ENCODE data around the gene LSS. TPM values are rescaled to one million over a fixed set of nuclear protein-coding genes. Genes with fewer than 3 reads are reported as not detected.

Gene LSS
- total and polyA plus RNA-seq, 2 of the 4 experiments (the other 2 are of a cell fraction): 43.4 to 58.1 TPM

- Histone ChIP-seq H4K5ac (ENCODE audit: low read depth, low read length) (no peak overlapping the region), H4K91ac (ENCODE audit: insufficient read depth, low read depth, low read length) (no peak overlapping the region), H4K20me1 (ENCODE audit: insufficient read depth, low read length) (no peaks in the 10 kb centered on the region), H2BK120ac (ENCODE audit: low read depth, low read length) (no peak overlapping the region), H2BK15ac (ENCODE audit: low read depth, low read length) (no peak overlapping the region), H4K8ac (ENCODE audit: low read depth in 2 of 2, low read length in 2 of 2) (no peak overlapping the region), H2AK5ac (ENCODE audit: low read depth, low read length) (no peak overlapping the region), H3K9me3 (ENCODE audit: control insufficient read depth, insufficient read depth, low read length) (no peaks in the 10 kb centered on the region), H3K4me2 (ENCODE audit: low read depth, low read length) (no peak overlapping the region), H3K9ac (ENCODE audit: low read depth, low read length) (no peak overlapping the region), H3K14ac (replicated peaks; ENCODE audit: low read depth, low read length) (no peak overlapping the region), H3K4me1 (ENCODE audit: control insufficient read depth, insufficient read depth, low read length) (peaks cover 19% of the 10 kb centered on the region), H2BK20ac (ENCODE audit: low read depth, low read length) (no peak overlapping the region), H3K27ac (ENCODE audit: insufficient read depth, low read length) (no peak overlapping the region), H3K23ac (ENCODE audit: low read depth, low read length) (no peak overlapping the region), H3K4ac (ENCODE audit: low read depth, low read length) (no peak overlapping the region), H3K79me1 (ENCODE audit: low read depth in 1 of 2, low read length in 2 of 2) (no peaks in the 10 kb centered on the region), H2AFZ (replicated peaks; ENCODE audit: low read length, poor library complexity) (peak overlapping the region; percentile 56), H3K36me3 (ENCODE audit: control insufficient read depth, insufficient read depth, low read length) (peaks cover 41% of the 10 kb centered on the region), H3K4me3 (ENCODE audit: insufficient read depth, low read depth, low read length) (no peak overlapping the region), H3K27me3 (ENCODE audit: control insufficient read depth, insufficient read depth, low read length) (no peaks in the 10 kb centered on the region), H3K18ac (ENCODE audit: low read depth, low read length) (no peak overlapping the region), H3K56ac (ENCODE audit: extremely low read depth, insufficient read depth, low read length) (no peak overlapping the region), H3K9me1 (ENCODE audit: insufficient read depth, low read length) (peaks cover 21% of the 10 kb centered on the region), H2BK5ac (ENCODE audit: low read depth, low read length, poor library complexity, severe bottlenecking) (no peak overlapping the region), H2AK9ac (replicated peaks; ENCODE audit: low read depth, low read length, poor library complexity) (no peak overlapping the region)
- WGBS, 2 experiments (ENCODE audit: extremely low coverage in 2 of 2, insufficient read length in 1 of 2): 96% methylated on average over 6 of the region's 10 CpGs; no CpG with 5 or more reads in 1 of the 2 experiments
- in situ Hi-C loops (cut with MboI; ENCODE audit: low sequenced_read_pairs) (no loop called here), dilution Hi-C loops (cut with HindIII; ENCODE audit: low sequenced_read_pairs, unreplicated experiment) (no loop called here), intact Hi-C loops (cut with micrococcal nuclease) (no loop called here)
- BruUV-seq (replicated peaks): no TSS peak
- TF ChIP-seq BHLHE40 (IDR thresholded peaks at IDR 0.05; ENCODE audit: low read depth, low read length): no peak
- no peak for TF ChIP-seq MXI1 (IDR thresholded peaks at IDR 0.05; ENCODE audit: borderline replicate concordance, low read depth, low read length)
- no peak for TF ChIP-seq FOS (IDR thresholded peaks at IDR 0.05; ENCODE audit: low read depth, low read length)
- no peak for TF ChIP-seq POLR2A (IDR thresholded peaks at IDR 0.05; ENCODE audit: low read depth, low read length)
- TF ChIP-seq MAFK (IDR thresholded peaks at IDR 0.05; ENCODE audit: low read depth, low read length): no peak
- TF ChIP-seq RAD21 (IDR thresholded peaks at IDR 0.05; ENCODE audit: low read length): no peak
- no peak for TF ChIP-seq SMC3 (IDR thresholded peaks at IDR 0.05; ENCODE audit: low read depth, low read length)
- no peak for TF ChIP-seq RCOR1 (IDR thresholded peaks at IDR 0.05; ENCODE audit: insufficient replicate concordance, low read length)
- TF ChIP-seq CTCF (conservative IDR thresholded peaks at IDR 0.05; ENCODE audit: low read depth, low read length): no peak
- no peak for TF ChIP-seq USF2 (IDR thresholded peaks at IDR 0.05; ENCODE audit: low read depth, low read length)
- no peak for TF ChIP-seq CEBPB (IDR thresholded peaks at IDR 0.05; ENCODE audit: low read depth, low read length)
- TF ChIP-seq ELK1 (IDR thresholded peaks at IDR 0.05; ENCODE audit: borderline replicate concordance, low read depth, low read length): no peak
- TF ChIP-seq CHD1 (IDR thresholded peaks at IDR 0.05; ENCODE audit: low read depth, low read length): no peak
- no peak for TF ChIP-seq NFE2L2 (IDR thresholded peaks at IDR 0.05; ENCODE audit: low read depth, low read length)
- ChIA-PET CTCF (no interaction called here), POLR2A (ENCODE audit: unreplicated experiment) (no interaction called here)
- ATAC-seq (ENCODE audit: low read depth) (no peak), DNase-seq (no peak)
These were observed 34.7 kb downstream of the LSS start for GRCh38 chr21:46193829-46194373.
